ENCODE measurements around the gene HOXD11.

Gene HOXD11

GRCh38 chr2:176085120-176085788 is 21.8 kb upstream of the HOXD11 start:
- peak; percentile 47 for DNase-seq (ENCODE audit: low spot score)
- no peak overlapping the region for H3K27ac ChIP-seq
- peak overlapping the region; percentile 25 for H3K4me3 ChIP-seq
- TF ChIP-seq CTCF (IDR thresholded peaks at IDR 0.05), result no peak

- Histone ChIP-seq H3K4me3 (peak overlapping the region; percentile 41), H3K27ac (no peak overlapping the region)
- peak; percentile 20 for TF ChIP-seq CTCF (IDR thresholded peaks at IDR 0.05)
- peak; percentile 67 for DNase-seq (ENCODE audit: low spot score)
Observed at GRCh38 chr2:176085861-176086771, 21.0 kb upstream of the HOXD11 start.

GRCh38 chr2:176087330-176088047 is 19.6 kb upstream of the HOXD11 start:
- Histone ChIP-seq H3K27ac (no peak overlapping the region), H3K4me3 (peak overlapping the region; percentile 52)
- TF ChIP-seq CTCF (IDR thresholded peaks at IDR 0.05), result no peak
- DNase-seq (ENCODE audit: low spot score), result peak; percentile 41

- DNase-seq (ENCODE audit: low spot score), result peak; percentile 81
- peak; percentile 75 for TF ChIP-seq CTCF (IDR thresholded peaks at IDR 0.05)
- Histone ChIP-seq H3K4me3 (peak overlapping the region; percentile 52), H3K27ac (no peak overlapping the region)
Observed at GRCh38 chr2:176088048-176088936, 18.8 kb upstream of the HOXD11 start.

GRCh38 chr2:176088937-176089842 is 17.9 kb upstream of the HOXD11 start:
- no peak for TF ChIP-seq CTCF (IDR thresholded peaks at IDR 0.05)
- DNase-seq (ENCODE audit: low spot score), result peak; percentile 7
- no peak overlapping the region for H3K27ac ChIP-seq
- H3K4me3 ChIP-seq, result no peak overlapping the region

Data from coronary artery (tissue), 2 donors.